Activated T-cell treated with anti-CD3 and anti-CD28 coated beads, Interleukin-2, amount 50 U/mL, for 48 hours (primary cell): ENCODE measurements around the gene HTR1D.
"Not testable (repeated sequence)": the region's sequence is repeated elsewhere in the genome, so short reads cannot be mapped to it uniquely, and the experiment has no call there.

ENCODE experiments used
- DNase-seq, 2 experiments: peaks; one replicate each; pipeline ENCODE4 v3.0.0-alpha.2; 2020

Gene HTR1D

DNA sequence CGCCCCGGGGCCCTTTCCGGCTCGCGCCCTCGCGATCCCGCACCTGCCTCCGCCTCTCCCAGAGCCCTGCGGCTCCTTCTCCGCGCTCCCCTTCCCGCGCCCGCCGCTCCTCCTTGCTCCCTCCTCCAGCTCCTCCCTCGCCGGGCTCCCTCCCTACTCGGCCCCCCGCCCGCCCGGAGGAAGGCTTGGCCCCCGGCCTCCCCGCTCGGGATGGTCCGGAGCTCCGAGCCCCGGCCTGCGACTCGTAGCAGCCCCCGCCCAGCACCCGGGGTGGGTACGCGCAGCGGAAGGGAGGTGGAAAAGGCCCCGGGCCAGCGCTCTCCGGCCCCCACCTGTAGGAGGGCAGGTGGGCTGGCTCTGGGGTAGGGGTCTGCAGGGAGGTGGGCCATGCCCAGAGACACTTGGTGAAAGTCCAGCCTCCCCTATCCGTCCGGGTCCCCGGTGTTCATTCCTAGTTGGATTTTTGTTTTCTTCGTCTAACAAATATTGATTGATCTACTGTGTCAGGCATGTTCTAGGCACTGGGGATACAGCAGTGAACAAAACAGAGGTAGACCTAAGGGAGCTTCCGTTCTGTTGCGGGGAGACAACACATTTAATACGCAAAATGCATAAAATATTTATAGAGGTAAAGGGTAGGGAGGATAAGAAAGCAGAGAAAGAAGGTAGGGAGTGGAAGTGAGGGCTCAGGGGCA lies at the start of gene HTR1D:
Gene HTR1D, minus strand, starts transcription at position 82 of the 695 bp plus-strand sequence. CDS start 23,283 bp downstream, outside the sequence.
- DNase-seq = peak; percentile 19 to 27

GRCh38 chr1:23263380-23263887 lies 46.1 kb upstream of the HTR1D start:
- no peak for DNase-seq

GRCh38 chr1:23258082-23258481 lies 40.8 kb upstream of the HTR1D start:
- DNase-seq = not testable (repeated sequence)

DNA sequence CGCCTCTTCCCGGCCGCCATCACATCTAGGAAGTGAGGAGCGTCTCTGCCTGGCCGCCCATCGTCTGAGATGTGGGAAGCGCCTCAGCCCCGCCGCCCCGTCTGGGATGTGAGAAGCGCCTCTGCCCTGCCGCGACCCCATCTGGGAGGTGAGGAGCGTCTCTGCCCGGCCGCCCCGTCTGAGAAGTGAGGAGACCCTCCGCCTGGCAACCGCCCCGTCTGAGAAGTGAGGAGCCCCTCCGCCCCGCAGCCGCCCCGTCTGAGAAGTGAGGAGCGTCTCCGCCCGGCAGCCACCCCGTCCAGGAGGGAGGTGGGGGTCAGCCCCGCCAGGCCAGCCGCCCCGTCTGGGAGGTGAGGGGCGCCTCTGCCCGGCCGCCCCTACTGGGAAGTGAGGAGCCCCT lies 40.1 kb upstream of the HTR1D start:
- DNase-seq = not testable (repeated sequence)

- no peak for DNase-seq
These were observed 37.3 kb upstream of the HTR1D start for GRCh38 chr1:23254584-23254983.

DNA sequence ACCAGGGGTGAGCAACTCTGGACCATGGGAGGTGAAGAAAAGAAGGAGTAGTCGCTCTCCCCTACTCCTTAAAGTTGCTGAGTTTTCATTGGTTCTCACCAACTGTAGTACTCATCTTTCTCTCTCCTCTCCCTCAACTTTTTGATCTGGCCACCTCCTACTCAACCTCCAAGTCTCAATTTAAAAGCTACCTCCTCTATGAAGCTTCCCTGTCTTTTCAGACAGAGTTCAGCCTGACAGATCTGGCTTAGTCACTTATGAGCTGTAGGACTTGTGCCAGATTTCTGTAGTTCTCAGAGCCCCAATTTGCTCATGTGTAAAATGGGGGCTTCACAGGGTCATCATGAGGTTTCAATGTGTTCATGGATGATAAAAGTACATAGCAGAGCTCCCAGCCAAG lies 34.5 kb upstream of the HTR1D start:
- no peak for DNase-seq

DNA sequence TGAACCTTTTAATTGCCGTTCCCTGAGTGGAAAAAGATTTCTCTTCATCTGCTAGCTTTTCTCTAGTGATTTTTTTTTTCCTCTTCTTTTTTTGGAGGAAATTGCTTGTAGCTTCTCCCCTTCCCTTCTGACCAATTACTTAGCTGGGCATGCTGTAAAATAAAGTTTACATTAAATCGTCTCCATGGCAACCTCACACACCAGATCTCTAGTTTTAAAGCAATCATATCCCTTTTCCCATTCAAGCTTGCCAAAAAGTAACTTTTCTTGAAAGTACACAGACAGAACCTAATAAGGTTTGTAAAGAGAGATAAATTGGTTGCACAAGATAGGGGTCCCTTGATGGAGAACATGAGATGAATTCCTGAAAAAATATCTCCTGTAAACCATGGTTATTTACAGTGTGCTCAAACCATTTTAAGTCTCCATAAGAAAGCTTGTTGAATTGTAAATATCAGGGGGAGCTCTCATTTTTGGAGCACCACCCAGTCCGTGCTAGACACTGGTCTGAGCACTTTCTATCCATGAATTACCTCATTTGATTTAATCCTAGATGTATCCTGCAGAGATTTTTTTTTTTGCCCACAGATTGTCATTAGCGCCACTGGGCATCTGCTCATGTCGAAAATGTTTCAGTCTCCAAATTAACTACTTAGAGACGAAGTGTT lies 32.6 kb upstream of the HTR1D start:
- DNase-seq = no peak

- no peak for DNase-seq
These were observed 30.0 kb upstream of the HTR1D start for GRCh38 chr1:23247276-23247675.

DNA sequence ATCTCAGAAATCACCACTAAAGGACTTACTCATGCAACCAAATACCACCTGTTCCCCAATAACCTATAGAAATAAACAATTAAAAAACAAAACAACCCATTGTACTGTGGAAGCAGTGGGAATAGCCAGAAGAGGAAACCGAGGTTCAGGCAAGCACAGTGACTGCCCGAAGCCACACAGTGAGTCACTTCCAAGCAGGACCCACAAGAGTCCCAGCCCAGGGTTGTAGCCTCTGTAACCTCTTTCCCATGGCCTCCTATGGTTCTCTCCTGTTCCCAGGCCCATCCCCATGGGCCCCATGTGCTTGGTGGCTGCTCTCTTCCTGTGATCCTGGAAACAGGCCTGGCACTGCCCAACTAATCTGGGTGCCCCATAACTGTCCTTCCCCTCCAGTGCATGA lies 29.0 kb upstream of the HTR1D start:
- no peak for DNase-seq

DNA sequence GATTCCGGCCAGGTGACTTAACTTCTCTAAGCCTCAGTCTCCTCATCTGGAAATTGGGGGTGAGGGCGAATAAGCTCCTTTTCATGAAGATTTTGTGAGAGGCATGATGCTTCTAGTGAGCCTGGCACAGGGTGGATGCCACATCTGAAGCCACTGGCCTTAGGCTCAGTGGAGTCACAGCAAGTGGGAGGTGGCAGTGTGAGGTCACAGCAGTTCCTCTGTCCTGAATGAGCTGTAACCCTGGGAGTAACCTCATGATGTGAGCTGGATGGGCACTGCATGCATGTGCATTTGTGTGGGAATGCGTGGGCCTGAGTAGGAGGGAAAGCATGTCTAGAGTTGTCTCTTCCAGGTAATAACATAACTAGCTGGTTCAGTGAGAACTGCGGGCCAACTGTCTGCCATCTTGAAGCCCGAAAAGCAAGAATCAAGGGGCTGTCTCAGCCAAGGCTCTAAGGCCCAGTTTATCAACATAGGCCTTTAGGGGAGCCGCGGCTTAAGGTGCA lies 27.0 kb upstream of the HTR1D start:
- DNase-seq = no peak

GRCh38 chr1:23242414-23242813 lies 25.1 kb upstream of the HTR1D start:
- no peak for DNase-seq

DNA sequence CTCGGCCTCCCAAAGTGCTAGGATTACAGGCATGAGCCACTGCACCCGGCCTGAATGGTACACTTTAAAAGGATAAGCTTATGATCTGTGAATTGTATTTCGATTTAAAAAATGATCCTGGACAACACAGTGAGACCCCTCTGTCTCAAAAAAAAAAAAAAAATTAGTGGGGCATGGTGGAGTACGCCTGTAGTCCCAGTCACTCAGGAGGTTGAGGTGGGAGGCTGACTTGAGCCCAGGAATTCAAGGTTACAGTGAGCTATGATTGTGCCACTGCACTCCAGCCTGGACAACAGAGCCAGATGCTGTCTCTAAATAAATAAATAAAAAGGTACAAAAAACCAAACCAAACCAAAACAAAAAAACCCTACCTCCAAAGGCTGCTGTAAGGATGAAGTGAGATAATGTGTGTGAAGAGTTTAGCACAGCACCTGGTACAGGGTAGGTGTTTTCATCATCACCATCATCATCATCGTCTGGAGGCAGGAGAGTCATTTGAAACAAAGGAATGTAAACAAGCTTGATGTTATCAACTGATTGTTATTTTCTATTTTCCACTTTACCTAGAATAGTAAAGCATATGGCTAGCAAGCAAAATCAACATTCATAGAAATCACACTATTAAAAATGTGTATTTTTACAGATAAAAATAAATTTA lies 22.5 kb upstream of the HTR1D start:
- no peak for DNase-seq

DNA sequence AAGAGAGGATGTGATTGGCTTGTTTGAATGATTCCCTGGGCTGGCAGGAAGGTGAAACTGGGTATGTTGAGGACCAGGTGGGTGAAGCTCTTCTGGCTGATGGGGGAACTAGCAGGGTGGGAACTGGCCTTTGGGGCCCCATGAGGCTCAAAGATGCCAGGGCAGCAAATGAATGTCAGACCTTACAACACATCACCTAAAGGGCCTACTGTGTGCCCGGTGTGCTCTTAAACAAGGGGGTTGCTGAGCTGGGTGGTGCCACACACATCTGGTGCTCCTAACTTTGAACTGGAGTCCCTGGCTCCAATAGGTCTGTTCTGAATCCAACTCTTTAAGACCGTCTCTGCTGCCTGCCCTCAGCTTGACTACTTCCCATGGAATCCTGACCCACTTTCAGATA lies 21.3 kb upstream of the HTR1D start:
- DNase-seq = no peak

DNA sequence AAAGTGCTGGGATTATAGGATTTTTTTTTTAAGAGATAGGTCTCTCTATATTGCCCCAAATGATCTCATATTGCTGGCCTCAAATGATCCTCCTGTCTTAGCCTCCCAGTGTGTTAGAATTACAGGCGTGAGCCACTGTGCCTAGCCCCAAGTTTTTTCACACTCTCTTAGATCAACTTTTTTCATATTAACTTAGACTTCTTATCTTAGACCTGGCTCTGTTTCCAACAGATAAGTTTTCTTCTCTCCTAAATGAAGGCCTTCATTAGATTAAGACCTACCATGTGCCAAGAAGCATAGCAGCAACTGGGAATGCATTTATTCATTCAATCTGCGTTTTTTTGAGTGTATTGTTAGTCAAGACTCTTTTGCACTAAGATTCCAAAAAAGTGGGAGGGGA lies 20.2 kb upstream of the HTR1D start:
- no peak for DNase-seq

- no peak for DNase-seq
These were observed 10.5 kb upstream of the HTR1D start for GRCh38 chr1:23227806-23228205.

- no peak for DNase-seq
These were observed 7.7 kb upstream of the HTR1D start for GRCh38 chr1:23224739-23225648.

DNA sequence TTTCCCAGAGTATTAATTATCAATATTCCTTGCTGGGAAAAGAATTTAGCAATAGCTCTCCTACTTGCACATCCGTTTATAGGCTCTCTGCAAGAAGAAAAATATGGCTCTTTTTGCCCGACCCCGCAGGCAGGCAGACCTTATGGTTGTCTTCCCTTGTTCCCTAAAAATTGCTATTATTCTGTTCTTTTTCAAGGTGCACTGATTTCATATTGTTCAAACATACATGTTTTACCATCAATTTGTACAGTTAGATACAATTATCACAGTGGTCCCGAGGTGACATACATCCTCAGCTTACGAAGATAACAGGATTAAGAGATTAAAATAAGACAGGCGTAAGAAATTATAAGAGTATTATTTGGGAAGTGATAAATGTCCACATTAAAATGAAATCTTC lies 6.7 kb upstream of the HTR1D start:
- DNase-seq = not testable (repeated sequence)

GRCh38 chr1:23223490-23223951 lies 6.2 kb upstream of the HTR1D start:
- not testable (repeated sequence) for DNase-seq

DNA sequence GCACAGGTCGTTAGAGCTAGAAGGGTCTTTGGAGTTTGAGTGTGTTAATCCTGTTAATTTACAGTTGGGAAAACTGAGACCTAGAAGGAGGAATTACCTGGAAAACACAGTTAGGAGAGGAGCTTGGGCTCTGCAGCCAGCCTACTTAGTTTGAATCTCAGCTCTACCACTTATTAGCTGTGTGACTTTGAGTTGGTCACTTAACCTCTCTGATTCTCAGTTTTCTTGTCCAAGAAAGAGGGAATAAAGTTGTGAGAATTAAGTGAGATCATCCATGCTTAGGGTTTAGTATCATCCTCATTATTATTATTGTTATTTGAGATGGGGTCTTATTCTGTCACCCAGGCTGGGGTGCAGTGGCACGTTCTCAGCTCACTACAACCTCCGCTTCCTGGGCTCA lies 5.4 kb upstream of the HTR1D start:
- DNase-seq = no peak

- DNase-seq = no peak
These were observed 5.0 kb upstream of the HTR1D start for GRCh38 chr1:23222331-23222730.

GRCh38 chr1:23221107-23221506 lies 3.8 kb upstream of the HTR1D start:
- no peak for DNase-seq

DNA sequence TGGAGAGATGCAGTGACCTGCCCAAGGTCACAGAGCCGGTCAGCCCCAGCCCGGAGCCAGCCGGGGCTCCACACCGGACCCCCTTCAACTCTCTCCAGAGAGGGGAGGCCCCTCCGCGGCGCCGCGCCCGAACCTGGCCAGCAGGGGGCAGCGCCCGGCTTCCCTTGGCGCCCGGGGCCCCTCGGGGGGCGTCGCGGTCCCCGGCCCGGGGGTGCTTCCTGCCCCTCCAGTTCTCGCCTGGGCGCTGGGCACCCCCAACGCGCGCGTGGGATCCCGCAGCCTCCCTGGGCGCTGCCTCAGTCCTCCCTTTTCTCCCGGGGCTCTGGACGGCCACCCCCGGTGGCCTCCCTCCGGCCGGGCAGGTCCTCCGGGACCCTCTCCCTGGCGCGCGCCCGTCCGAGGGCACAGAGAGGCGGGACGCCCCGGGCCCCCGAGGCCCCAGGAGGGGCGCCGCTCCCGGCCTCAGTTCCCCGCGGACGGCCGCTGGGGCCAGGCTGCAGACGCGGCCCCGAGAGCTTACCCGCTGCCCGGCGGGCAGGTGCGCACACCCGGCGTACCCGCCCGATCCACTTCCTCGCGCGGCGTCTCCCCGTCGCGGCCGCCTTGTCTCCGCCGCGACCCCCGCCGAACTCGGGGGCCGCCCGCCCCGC lies 406 bp downstream of the HTR1D start:
- peak; percentile 50 to 63 for DNase-seq
